HG02571 (cell line): ENCODE measurements around the gene PTPRN2.

Source experiments
- ATAC-seq: cut with Tn5 transposase; IDR thresholded peaks from one replicate; pipeline ENCODE4 v1.9.1; 2021; ENCODE audit warnings: mild to moderate bottlenecking, moderate library complexity; ENCODE audit not compliant: unreplicated experiment

PTPRN2 gene

GRCh38 chr7:158556721-158557440 is 30.7 kb downstream of the PTPRN2 start:
- no peak for ATAC-seq

GRCh38 chr7:158555034-158555520 is 32.5 kb downstream of the PTPRN2 start:
- no peak for ATAC-seq

- ATAC-seq = no peak
Measured at GRCh38 chr7:158550886-158551452, 36.7 kb downstream of the PTPRN2 start.

- ATAC-seq = no peak
Measured at GRCh38 chr7:158550394-158550700, 37.3 kb downstream of the PTPRN2 start.

- no peak for ATAC-seq
Measured at GRCh38 chr7:158549616-158550393, 37.8 kb downstream of the PTPRN2 start.

GRCh38 chr7:158549176-158549615 is 38.4 kb downstream of the PTPRN2 start:
- ATAC-seq = no peak

GRCh38 chr7:158548726-158549125 is 38.9 kb downstream of the PTPRN2 start:
- no peak for ATAC-seq

- ATAC-seq = no peak
Measured at GRCh38 chr7:158547817-158548216, 39.8 kb downstream of the PTPRN2 start.

GRCh38 chr7:158546626-158547025 is 41.0 kb downstream of the PTPRN2 start:
- no peak for ATAC-seq

- no peak for ATAC-seq
Measured at GRCh38 chr7:158546214-158546613, 41.4 kb downstream of the PTPRN2 start.

- ATAC-seq = no peak
Measured at GRCh38 chr7:158544708-158545107, 42.9 kb downstream of the PTPRN2 start.

- ATAC-seq = no peak
Measured at GRCh38 chr7:158543840-158544239, 43.8 kb downstream of the PTPRN2 start.

GRCh38 chr7:158542651-158543566 is 44.7 kb downstream of the PTPRN2 start:
- ATAC-seq = no peak

- ATAC-seq = no peak
Measured at GRCh38 chr7:158541346-158542010, 46.1 kb downstream of the PTPRN2 start.

GRCh38 chr7:158539711-158540146 is 47.9 kb downstream of the PTPRN2 start:
- no peak for ATAC-seq

GRCh38 chr7:158538156-158538946 is 49.3 kb downstream of the PTPRN2 start:
- ATAC-seq = no peak

GRCh38 chr7:158537516-158537882 is 50.1 kb downstream of the PTPRN2 start:
- ATAC-seq = no peak

GRCh38 chr7:158536871-158537515 is 50.6 kb downstream of the PTPRN2 start:
- ATAC-seq = no peak

GRCh38 chr7:158535079-158535478 is 52.5 kb downstream of the PTPRN2 start:
- no peak for ATAC-seq
